Stimulated activated CD4-positive, alpha-beta T cell treated with anti-CD3 and anti-CD28 coated beads, Interleukin-4, amount 100 ng/mL, for 48 hours (primary cell): Measurements from ENCODE around the gene HOXD12.

ENCODE experiments used
- DNase-seq, 2 donors: peaks; one replicate each; pipeline ENCODE4 v3.0.0-alpha.2; 2020; ENCODE audit warnings: low read depth in 2 of 2

Gene HOXD12

GRCh38 chr2:176080540-176081375 lies 18.8 kb upstream of the HOXD12 start:
- DNase-seq: no peak

DNA sequence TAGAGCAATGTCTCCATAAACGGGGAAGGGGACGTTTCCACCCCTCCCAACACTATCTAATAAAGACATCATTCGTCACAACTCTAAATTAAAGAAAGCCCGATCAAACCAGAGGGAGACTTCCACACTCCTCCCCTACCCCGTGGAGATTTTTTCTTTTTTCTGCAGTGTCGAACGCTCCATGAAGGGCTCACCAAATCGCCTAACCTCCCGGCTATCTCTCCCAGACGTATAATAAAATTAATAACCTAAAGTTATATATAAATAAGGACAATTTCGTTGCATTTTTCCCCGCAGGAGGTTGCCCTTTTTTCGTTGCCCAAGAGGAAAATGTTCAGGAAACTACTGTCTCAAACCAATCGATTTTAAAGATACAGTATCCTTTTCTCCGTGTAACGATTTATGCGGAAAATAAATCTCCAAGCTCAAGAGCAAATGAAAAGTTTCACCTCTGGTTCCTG lies 18.2 kb upstream of the HOXD12 start:
- DNase-seq: no peak

- DNase-seq: no peak
Measured at GRCh38 chr2:176081837-176082524, 17.6 kb upstream of the HOXD12 start.

DNA sequence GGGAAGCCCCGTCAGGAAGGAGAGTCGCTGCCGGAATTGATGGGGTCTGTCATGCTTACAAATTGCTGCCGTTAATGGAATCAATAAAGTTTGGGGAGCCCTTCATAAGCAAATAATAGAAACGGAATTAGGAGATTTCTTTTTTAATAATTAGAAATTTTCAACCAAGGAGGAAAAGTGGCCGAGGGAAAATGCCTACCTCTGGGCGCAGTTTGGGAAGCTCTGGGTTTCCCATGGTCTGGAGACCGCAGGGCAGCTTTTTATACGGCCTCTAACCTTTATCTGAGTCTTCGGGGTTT lies 17.1 kb upstream of the HOXD12 start:
- no peak for DNase-seq

GRCh38 chr2:176082824-176083751 lies 16.5 kb upstream of the HOXD12 start:
- no peak for DNase-seq

- no peak for DNase-seq
Measured at GRCh38 chr2:176083796-176084261, 15.8 kb upstream of the HOXD12 start, which contains the start of gene EVX2. TSS of gene EVX2 (minus strand) at chr2:176083962. CDS start at chr2:176083776, 186 bp downstream.

DNA sequence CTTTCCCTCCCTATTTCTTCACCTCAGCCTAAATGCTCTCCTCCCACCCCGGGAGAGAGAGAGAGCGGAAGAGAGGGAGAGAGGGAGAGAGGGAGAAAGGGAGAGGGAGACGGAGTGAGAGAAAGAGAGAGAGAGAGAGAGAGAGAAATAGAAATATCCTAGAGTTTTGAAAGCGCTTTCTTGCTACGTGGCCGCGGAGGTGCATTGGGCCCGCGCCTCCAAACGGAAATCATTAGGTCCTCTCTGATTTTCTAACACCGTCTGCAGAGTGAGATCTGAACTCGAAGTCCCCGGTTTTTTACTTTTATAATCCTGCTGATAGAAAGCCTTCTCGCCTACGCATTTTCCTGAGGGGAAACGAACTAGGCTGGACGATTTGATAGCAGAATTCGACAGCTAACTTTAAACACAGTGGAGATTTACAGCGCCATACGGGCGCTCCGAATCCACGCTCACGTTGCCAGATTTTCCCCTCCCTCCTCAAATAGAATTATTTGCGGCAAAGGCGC lies 14.9 kb upstream of the HOXD12 start:
- no peak for DNase-seq

DNA sequence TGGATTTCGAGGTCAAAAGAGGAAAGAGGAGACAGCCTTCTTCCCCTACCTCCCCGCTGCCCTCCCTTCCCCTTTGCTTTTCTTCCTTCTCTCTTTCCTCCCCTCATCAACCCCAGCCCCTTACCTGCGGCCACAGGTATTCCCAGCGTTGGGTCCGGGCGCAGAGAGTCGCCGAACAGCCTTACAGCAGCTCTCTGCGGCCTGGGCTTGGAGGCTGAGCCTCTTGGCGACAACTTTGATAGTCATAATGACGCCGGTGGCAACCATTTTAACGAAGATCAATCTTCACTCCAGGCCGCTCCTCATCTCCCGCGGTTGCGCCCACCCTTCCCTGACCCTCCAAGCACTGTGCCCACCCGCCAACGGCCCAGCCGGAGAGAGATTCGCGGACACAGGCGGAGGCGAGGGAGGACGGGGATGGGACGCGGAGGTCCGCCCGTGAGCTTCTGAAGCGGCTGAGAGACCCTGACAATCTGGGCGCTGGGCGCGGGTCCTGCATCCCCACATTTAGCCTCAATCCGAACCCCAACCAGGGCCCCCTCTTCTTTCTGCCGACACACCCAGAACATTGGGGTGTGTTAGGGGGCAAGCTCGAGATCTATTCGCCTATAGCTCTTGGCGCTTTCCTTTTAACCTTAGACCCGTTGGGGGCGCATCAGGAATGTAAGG lies 14.3 kb upstream of the HOXD12 start:
- DNase-seq: no peak

- DNase-seq: no peak
Measured at GRCh38 chr2:176085861-176086771, 13.5 kb upstream of the HOXD12 start.

DNA sequence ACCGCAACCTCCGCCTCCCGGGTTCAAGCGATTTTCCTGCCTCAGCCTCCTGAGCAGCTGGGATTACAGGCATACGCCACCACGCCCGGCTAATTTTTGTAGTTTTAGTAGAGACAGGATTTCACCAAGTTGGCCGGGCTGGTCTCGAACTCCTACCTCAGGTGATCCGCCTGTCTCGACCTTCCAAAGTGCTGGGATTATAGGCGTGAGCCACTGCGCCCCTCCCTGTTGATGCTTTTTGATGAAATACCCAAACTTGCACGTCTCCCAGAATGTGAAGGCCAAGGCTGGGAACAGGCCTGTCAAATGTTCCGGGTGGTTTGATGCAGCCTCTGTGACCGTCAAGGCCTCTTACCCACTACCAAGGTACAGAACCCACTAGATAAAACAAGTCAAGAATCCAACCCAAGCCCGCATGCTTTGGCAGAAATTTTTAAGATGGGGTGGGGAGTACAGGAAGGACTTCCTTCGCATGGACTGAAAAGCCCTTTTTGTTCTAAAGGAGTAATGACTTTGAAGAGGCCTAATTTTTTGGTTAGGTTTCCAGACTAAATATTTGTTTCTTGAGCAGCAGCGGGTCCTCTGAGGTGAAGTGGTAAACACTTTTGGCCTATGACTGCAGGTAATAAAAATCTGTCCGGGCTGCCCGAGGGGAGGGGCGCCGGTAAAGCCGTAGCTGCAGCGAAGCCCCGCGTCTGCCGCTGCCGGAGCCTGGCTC lies 12.1 kb upstream of the HOXD12 start:
- no peak for DNase-seq

DNA sequence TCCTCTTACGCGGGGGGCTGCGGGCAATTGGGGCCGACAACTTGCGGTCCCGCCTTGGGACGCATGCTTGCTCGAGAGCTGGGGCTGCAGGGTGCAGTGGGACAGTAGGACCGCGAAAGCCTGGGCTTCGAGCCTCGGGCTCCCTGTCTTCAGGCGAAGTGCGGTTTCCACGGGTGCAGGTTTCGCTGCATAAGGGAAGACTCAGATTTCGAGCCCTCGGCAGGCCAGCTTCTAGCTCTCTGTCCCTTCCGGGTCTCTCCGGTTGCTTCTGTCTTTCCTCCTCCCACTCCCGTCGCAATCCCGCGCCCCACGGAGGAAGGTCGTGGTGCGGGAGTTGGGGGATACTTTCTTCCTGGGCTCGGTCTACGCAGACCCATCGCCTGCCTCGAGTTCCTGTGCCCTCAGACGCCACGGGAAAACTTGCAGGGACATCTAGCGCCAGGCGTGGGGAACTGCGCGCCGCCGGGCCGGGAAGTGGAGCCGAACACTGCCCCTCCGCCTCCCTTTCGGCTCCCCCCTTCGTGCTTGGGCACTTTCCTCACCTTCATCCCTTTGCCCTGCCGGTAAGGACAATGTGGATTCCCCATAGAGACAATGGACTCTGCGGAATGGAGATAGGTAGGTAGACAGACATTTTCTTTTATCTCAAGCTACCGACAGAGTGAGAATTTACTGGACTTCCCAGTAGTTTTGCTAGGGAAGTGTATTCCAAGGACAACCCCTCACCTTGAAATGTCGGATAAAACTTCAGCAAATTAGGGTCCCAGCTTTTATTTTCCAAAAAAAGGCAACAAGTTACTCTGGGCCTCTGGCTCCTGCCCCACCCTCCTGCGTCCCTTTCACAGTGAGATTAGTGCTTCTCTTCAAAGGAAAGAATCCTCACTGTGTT lies 11.3 kb upstream of the HOXD12 start:
- DNase-seq: no peak

- DNase-seq: no peak
Measured at GRCh38 chr2:176088937-176089842, 10.4 kb upstream of the HOXD12 start.

DNA sequence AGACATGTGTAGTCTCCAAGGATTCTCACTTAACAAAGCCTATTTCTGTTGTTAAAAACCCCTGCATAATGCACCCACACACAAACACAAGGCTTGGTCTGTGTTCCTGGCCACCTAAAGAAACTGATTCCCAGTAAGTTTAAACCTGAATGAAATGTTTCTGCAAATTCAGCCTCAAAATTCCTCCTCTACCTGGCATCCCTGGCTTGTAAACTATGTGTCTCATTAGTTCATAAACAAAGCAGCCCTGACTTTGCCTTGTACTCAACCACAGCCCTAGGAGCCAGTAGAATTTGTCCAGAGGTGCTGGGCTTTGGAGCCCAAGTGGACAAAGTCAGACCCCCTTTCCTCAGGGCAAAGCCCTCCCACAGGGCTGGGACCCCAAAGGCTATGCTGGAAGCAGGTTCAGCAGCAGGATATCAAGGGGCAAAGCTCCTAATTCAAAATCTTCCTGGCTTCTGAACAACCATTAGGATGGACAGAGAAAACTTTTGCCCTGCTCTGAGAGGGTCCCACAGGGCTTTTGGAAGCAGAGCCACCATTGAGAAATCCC lies 9.7 kb upstream of the HOXD12 start:
- no peak for DNase-seq

GRCh38 chr2:176090862-176091261 lies 8.7 kb upstream of the HOXD12 start:
- no peak for DNase-seq

DNA sequence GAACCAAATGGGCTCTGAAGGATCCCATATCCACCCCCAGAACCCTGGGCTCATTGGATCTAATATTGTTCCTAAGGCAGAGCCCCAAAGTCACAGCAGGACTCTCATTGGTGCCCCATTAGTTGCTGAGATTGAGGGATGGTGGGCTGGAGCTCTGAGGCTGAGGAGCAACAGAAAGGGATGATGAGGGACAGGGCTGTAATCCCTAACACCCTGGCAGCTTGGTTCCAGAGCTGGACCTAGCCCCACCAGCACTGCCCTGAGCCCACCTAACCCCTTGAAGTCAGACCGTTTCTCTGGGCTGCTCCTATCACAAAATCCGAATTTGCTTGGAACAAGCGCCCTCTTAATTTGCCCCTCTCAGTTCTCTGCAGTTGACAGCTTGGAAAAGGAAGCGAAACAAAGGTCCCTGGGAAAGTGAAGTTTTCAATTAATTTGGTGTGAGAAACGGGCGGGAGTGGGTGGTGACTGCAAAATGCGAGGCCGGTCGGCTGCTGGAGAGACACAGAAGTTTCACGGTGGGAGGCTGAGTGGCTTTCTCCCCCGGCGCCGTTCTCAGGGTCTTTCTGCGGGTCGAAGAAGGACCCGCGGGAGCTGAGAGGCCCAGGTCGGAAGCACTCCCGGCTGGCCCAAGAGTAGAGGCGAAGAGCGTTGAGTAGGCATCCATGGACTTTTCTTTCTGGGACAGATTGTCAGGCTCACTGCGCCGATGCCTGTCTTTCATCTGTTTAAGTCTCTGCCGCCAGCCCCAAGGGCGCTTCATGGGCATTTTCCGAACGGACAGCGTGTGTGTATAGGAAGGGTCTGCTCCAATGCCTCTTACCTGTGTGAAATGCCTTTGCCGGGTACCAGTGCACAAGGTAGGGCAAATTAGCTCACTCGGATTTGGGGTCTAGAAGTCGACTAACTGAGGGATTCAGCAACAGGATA lies 8.0 kb upstream of the HOXD12 start:
- no peak for DNase-seq
